ENCODE results near the gene CEP170B.

- no peak for TF ChIP-seq CEBPB (IDR thresholded peaks at IDR 0.05)
- TF ChIP-seq RAD21 (IDR thresholded peaks at IDR 0.05; ENCODE audit: low read depth) = no peak
Observed at GRCh38 chr14:104926619-104927431, 61.8 kb downstream of the CEP170B start.
